Liver (tissue), 3 donors: ENCODE data around the gene VOPP1.
A peak's percentile ranks its signal among the peaks of the same experiment; 100 is the strongest.
"Not testable (repeated sequence)": the region's sequence is repeated elsewhere in the genome, so short reads cannot be mapped to it uniquely, and the experiment has no call there.

ENCODE experiments used
- ATF3 ChIP-seq: IDR thresholded peaks from 2 replicates; pipeline ENCODE4 v1.6.1; 2016; ENCODE audit warnings: antibody characterized with exemption
- CTCF ChIP-seq: fragments of 150-350 bp; IDR thresholded peaks from 2 replicates; pipeline ENCODE4 v1.5.1; 2017; ENCODE audit warnings: improper control_type of control experiment, low read depth, low read length; ENCODE audit not compliant: missing input control
- EGR1 ChIP-seq, 2 donors: IDR thresholded peaks; 2 replicates each; pipeline ENCODE4 v1.6.1; 2016 to 2018; ENCODE audit warnings: antibody characterized with exemption in 2 of 2, low read depth in 2 of 2
- GABPA ChIP-seq, 2 donors: IDR thresholded peaks in 1 of 2; conservative IDR thresholded peaks in 1 of 2; 2 replicates each; pipeline ENCODE4 v1.6.1; 2016; ENCODE audit warnings: antibody characterized with exemption in 2 of 2, mild to moderate bottlenecking in 1 of 2, moderate library complexity in 1 of 2
- HNF4A ChIP-seq, 2 donors: conservative IDR thresholded peaks; 2 replicates each; pipeline ENCODE4 v1.6.1; 2016; ENCODE audit warnings: antibody characterized with exemption in 2 of 2, mild to moderate bottlenecking in 2 of 2
- JUND ChIP-seq, 2 donors: IDR thresholded peaks; 2 replicates each; pipeline ENCODE4 v1.6.1; 2016; ENCODE audit warnings: antibody characterized with exemption in 2 of 2
- MAX ChIP-seq: IDR thresholded peaks from 2 replicates; pipeline ENCODE4 v1.6.1; 2016; ENCODE audit warnings: antibody characterized with exemption
- NR2F2 ChIP-seq: IDR thresholded peaks from 2 replicates; pipeline ENCODE4 v1.6.1; 2016; ENCODE audit warnings: antibody characterized with exemption
- RXRA ChIP-seq, 2 donors: IDR thresholded peaks; 2 replicates each; pipeline ENCODE4 v1.6.1; 2017 to 2018; ENCODE audit warnings: antibody characterized with exemption in 2 of 2, mild to moderate bottlenecking in 1 of 2
- SP1 ChIP-seq: IDR thresholded peaks from 2 replicates; pipeline ENCODE4 v1.6.1; 2018; ENCODE audit warnings: antibody characterized with exemption, mild to moderate bottlenecking
- TAF1 ChIP-seq: conservative IDR thresholded peaks from 2 replicates; pipeline ENCODE4 v1.6.1; 2016; ENCODE audit warnings: antibody characterized with exemption, mild to moderate bottlenecking
- YY1 ChIP-seq: IDR thresholded peaks from 2 replicates; pipeline ENCODE4 v1.6.1; 2016; ENCODE audit warnings: antibody characterized with exemption, mild to moderate bottlenecking
- TF ChIP-seq, protein P1 (sequence below): IDR thresholded peaks from 2 replicates; pipeline ENCODE4 v1.6.1; 2016; ENCODE audit warnings: antibody characterized with exemption, mild to moderate bottlenecking
- donor health status: healthy.
- donor health status: healthy.

DNA sequence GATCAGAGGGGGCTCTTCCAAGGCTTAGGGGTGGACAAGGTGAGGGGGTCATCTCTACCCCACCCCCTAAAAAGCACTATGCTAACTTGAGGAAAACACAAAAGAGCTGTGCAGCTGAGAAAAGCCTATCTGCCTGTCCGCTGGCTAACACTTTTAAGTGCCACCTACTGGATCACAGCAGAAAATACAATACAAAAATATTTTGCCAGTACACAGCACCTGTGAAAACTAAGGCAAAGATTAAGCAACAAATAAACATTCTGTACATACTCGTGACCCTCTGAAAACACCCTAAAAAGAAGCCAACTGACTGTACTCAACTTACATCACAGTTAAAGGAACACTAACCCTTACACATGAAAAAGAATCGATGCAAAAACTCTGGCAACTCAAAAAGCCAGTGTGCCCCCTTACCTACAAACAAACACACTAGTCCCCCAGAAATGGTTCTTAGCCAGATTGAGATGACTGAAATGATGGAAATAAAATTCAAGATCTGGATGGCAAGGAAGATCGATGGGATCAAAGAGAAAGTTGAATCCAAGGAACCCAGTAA, 25.7 kb upstream of the VOPP1 start:
- peak; percentile 48 for TF ChIP-seq CTCF
- not testable (repeated sequence) for TF ChIP-seq ATF3; SP1; TAF1; MAX; RXRA (IDR thresholded peaks at IDR 0.05); JUND (IDR thresholded peaks at IDR 0.05); EGR1 (IDR thresholded peaks at IDR 0.05; ENCODE audit: low read depth in 2 of 2); GABPA (IDR thresholded peaks at IDR 0.05 in 1 of 2, conservative IDR thresholded peaks at IDR 0.05 in 1 of 2); YY1; HNF4A (conservative IDR thresholded peaks at IDR 0.05); NR2F2
- TF ChIP-seq, protein P1, sequence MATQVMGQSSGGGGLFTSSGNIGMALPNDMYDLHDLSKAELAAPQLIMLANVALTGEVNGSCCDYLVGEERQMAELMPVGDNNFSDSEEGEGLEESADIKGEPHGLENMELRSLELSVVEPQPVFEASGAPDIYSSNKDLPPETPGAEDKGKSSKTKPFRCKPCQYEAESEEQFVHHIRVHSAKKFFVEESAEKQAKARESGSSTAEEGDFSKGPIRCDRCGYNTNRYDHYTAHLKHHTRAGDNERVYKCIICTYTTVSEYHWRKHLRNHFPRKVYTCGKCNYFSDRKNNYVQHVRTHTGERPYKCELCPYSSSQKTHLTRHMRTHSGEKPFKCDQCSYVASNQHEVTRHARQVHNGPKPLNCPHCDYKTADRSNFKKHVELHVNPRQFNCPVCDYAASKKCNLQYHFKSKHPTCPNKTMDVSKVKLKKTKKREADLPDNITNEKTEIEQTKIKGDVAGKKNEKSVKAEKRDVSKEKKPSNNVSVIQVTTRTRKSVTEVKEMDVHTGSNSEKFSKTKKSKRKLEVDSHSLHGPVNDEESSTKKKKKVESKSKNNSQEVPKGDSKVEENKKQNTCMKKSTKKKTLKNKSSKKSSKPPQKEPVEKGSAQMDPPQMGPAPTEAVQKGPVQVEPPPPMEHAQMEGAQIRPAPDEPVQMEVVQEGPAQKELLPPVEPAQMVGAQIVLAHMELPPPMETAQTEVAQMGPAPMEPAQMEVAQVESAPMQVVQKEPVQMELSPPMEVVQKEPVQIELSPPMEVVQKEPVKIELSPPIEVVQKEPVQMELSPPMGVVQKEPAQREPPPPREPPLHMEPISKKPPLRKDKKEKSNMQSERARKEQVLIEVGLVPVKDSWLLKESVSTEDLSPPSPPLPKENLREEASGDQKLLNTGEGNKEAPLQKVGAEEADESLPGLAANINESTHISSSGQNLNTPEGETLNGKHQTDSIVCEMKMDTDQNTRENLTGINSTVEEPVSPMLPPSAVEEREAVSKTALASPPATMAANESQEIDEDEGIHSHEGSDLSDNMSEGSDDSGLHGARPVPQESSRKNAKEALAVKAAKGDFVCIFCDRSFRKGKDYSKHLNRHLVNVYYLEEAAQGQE = not testable (repeated sequence)
